Stimulated activated CD4-positive, alpha-beta T cell treated with anti-CD3 and anti-CD28 coated beads, Interleukin-12 subunit alpha, Interleukin-12 subunit beta, amount 100 ng/mL, for 24 hours (primary cell): ENCODE results near the gene DENND6B.
"Not testable (repeated sequence)": the region's sequence is repeated elsewhere in the genome, so short reads cannot be mapped to it uniquely, and the experiment has no call there.

ENCODE experiments used
- DNase-seq, 2 experiments: peaks; one replicate each; pipeline ENCODE4 v3.0.0-alpha.2; 2020; ENCODE audit warnings: low read depth in 2 of 2

The DENND6B gene

GRCh38 chr22:50286701-50287318, 40.0 kb downstream of the DENND6B start:
- DNase-seq: no peak

- DNase-seq: no peak
Observed at GRCh38 chr22:50286275-50286674, 40.5 kb downstream of the DENND6B start.

- DNase-seq: no peak
Observed at GRCh38 chr22:50285568-50286229, 41.1 kb downstream of the DENND6B start.

- no peak for DNase-seq
Observed at GRCh38 chr22:50284479-50284878, 42.3 kb downstream of the DENND6B start.

- DNase-seq: no peak
Observed at GRCh38 chr22:50283821-50284220, 43.0 kb downstream of the DENND6B start.

GRCh38 chr22:50282361-50283155, 44.3 kb downstream of the DENND6B start:
- DNase-seq: no peak

- DNase-seq: no peak
Observed at GRCh38 chr22:50281957-50282356, 44.9 kb downstream of the DENND6B start.

- no peak for DNase-seq
Observed at GRCh38 chr22:50281384-50281760, 45.4 kb downstream of the DENND6B start.

GRCh38 chr22:50280708-50281383, 46.0 kb downstream of the DENND6B start:
- DNase-seq: no peak

- no peak for DNase-seq
Observed at GRCh38 chr22:50280022-50280707, 46.6 kb downstream of the DENND6B start.

GRCh38 chr22:50278956-50279619, 47.7 kb downstream of the DENND6B start:
- no peak for DNase-seq

GRCh38 chr22:50278461-50278860, 48.4 kb downstream of the DENND6B start:
- no peak for DNase-seq

- no peak for DNase-seq
Observed at GRCh38 chr22:50277761-50278160, 49.1 kb downstream of the DENND6B start.

- peak in 1 of 2 experiments; percentile 32 for DNase-seq
Observed at GRCh38 chr22:50276143-50276542, 50.7 kb downstream of the DENND6B start.

- DNase-seq: no peak
Observed at GRCh38 chr22:50275181-50276055, 51.4 kb downstream of the DENND6B start.

- DNase-seq: no peak
Observed at GRCh38 chr22:50274771-50275170, 52.0 kb downstream of the DENND6B start.

GRCh38 chr22:50274311-50274710, 52.5 kb downstream of the DENND6B start:
- DNase-seq: no peak

- DNase-seq: not testable (repeated sequence)
Observed at GRCh38 chr22:50273781-50274180, 53.0 kb downstream of the DENND6B start.

GRCh38 chr22:50273352-50273751, 53.5 kb downstream of the DENND6B start:
- DNase-seq: not testable (repeated sequence)
